MM.1S (cell line): ENCODE results near the gene CHPF2.

Experiments used
- DNase-seq: peaks from one replicate; pipeline ENCODE4 v3.0.0-alpha.2; 2015
- H2AFZ ChIP-seq: fragments of 300-600 bp; sonication (generic); 2 replicates; pipeline ENCODE4 v1.6.0; 2016; ENCODE audit warnings: antibody characterized with exemption, low read length
- H3F3A ChIP-seq: fragments of 300-600 bp; sonication (generic); 2 replicates; pipeline ENCODE4 v1.6.1; 2016; ENCODE audit warnings: mild to moderate bottlenecking, antibody characterized with exemption, low read length, moderate library complexity, mixed read lengths; ENCODE audit not compliant: insufficient read depth
- H3K27ac ChIP-seq: fragments of 300-600 bp; sonication (generic); 2 replicates; pipeline ENCODE4 v1.5.1; 2016; ENCODE audit warnings: mild to moderate bottlenecking, low read length
- H3K27me3 ChIP-seq: fragments of 300-600 bp; sonication (generic); replicated peaks from 2 replicates; pipeline ENCODE4 v1.6.0; 2016; ENCODE audit warnings: low read length; ENCODE audit not compliant: insufficient read depth
- H3K36me3 ChIP-seq: fragments of 300-600 bp; sonication (generic); replicated peaks from 2 replicates; pipeline ENCODE4 v1.6.1; 2016; ENCODE audit warnings: mild to moderate bottlenecking, low read length, mixed read lengths; ENCODE audit not compliant: insufficient read depth
- H3K4me1 ChIP-seq: fragments of 300-600 bp; sonication (generic); 2 replicates; pipeline ENCODE4 v1.6.1; 2016; ENCODE audit warnings: low read length, mixed read lengths
- H3K4me2 ChIP-seq: fragments of 300-600 bp; sonication (generic); 2 replicates; pipeline ENCODE4 v1.6.0; 2016; ENCODE audit warnings: low read depth, low read length
- H3K4me3 ChIP-seq: fragments of 300-600 bp; sonication (generic); 2 replicates; pipeline ENCODE4 v1.5.1; 2016; ENCODE audit warnings: low read length, mixed read lengths
- H3K79me2 ChIP-seq: fragments of 300-600 bp; sonication (generic); 2 replicates; pipeline ENCODE4 v1.6.1; 2016; ENCODE audit warnings: mixed run types, low read length, mixed read lengths
- H3K9ac ChIP-seq: fragments of 300-600 bp; sonication (generic); 2 replicates; pipeline ENCODE4 v1.6.1; 2016; ENCODE audit warnings: low read length, mixed read lengths
- H3K9me2 ChIP-seq: fragments of 300-600 bp; sonication (generic); replicated peaks from 2 replicates; pipeline ENCODE4 v1.6.1; 2016; ENCODE audit warnings: mild to moderate bottlenecking, low read length, mixed read lengths; ENCODE audit not compliant: insufficient read depth
- H3K9me3 ChIP-seq: fragments of 300-600 bp; sonication (generic); replicated peaks from 2 replicates; pipeline ENCODE4 v1.6.1; 2016; ENCODE audit warnings: mild to moderate bottlenecking, low read length, mixed read lengths; ENCODE audit not compliant: insufficient read depth
- H4K20me1 ChIP-seq: fragments of 300-600 bp; sonication (generic); 2 replicates; pipeline ENCODE4 v1.6.1; 2016; ENCODE audit warnings: mild to moderate bottlenecking, low read length, moderate library complexity, mixed read lengths; ENCODE audit not compliant: insufficient read depth
- EZH2 ChIP-seq: fragments of 300-600 bp; sonication (generic); optimal IDR thresholded peaks from 2 replicates; pipeline ENCODE3; 2017; ENCODE audit warnings: low read depth, mild to moderate bottlenecking, antibody characterized with exemption, low read length, mixed read lengths
- EZH2phosphoT487 ChIP-seq: fragments of 300-600 bp; sonication (generic); IDR thresholded peaks from 2 replicates; pipeline ENCODE4 v1.6.1; 2018; ENCODE audit warnings: antibody characterized with exemption, low read length
- TF ChIP-seq, protein P1 (sequence below): fragments of 300-600 bp; sonication (generic); IDR thresholded peaks from 2 replicates; pipeline ENCODE4 v1.5.1; 2016; ENCODE audit warnings: antibody characterized with exemption, low read length, mixed read lengths

Gene CHPF2

DNA sequence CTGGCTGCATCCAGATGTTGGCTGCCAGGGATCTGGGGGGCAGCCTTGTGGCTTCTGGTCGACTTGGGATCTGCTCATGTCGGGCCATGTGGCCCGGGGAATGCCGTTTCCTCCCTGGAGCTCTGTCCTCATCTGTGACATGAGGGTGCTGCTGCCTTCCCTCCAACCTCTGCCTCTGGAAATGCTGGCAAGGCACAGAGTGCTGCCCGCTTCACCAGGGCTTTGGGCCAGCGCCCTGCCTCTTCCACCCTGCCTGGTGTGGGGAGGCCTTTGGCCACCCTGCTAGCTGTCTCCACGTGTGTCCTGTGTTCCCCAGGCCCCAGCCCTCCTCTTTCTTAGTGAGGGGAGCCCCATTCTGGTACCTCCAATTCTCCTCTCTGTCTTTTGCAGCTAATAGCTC is 22.0 kb downstream of the CHPF2 start:
- peaks cover 4% of the 10 kb centered on the region; the same call in 1 of the 2 replicates for H3K4me1 ChIP-seq
- peaks cover 95% of the 10 kb centered on the region for H3K27me3 ChIP-seq
- H2AFZ ChIP-seq = no peak overlapping the region
- H3K36me3 ChIP-seq = no peaks in the 10 kb centered on the region
- no peak overlapping the region for H3K9ac ChIP-seq
- H3F3A ChIP-seq = no peaks in the 10 kb centered on the region
- H3K9me3 ChIP-seq = no peaks in the 10 kb centered on the region
- no peak overlapping the region for H3K27ac ChIP-seq
- TF ChIP-seq EZH2phosphoT487 (no peak), EZH2 (no peak)
- TF ChIP-seq, protein P1, sequence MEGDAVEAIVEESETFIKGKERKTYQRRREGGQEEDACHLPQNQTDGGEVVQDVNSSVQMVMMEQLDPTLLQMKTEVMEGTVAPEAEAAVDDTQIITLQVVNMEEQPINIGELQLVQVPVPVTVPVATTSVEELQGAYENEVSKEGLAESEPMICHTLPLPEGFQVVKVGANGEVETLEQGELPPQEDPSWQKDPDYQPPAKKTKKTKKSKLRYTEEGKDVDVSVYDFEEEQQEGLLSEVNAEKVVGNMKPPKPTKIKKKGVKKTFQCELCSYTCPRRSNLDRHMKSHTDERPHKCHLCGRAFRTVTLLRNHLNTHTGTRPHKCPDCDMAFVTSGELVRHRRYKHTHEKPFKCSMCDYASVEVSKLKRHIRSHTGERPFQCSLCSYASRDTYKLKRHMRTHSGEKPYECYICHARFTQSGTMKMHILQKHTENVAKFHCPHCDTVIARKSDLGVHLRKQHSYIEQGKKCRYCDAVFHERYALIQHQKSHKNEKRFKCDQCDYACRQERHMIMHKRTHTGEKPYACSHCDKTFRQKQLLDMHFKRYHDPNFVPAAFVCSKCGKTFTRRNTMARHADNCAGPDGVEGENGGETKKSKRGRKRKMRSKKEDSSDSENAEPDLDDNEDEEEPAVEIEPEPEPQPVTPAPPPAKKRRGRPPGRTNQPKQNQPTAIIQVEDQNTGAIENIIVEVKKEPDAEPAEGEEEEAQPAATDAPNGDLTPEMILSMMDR = no peak
- no peak for DNase-seq
- H4K20me1 ChIP-seq = no peaks in the 10 kb centered on the region
- H3K4me2 ChIP-seq = no peak overlapping the region
- H3K9me2 ChIP-seq = no peaks in the 10 kb centered on the region
- H3K79me2 ChIP-seq = no peaks in the 10 kb centered on the region
- H3K4me3 ChIP-seq = no peak overlapping the region

DNA sequence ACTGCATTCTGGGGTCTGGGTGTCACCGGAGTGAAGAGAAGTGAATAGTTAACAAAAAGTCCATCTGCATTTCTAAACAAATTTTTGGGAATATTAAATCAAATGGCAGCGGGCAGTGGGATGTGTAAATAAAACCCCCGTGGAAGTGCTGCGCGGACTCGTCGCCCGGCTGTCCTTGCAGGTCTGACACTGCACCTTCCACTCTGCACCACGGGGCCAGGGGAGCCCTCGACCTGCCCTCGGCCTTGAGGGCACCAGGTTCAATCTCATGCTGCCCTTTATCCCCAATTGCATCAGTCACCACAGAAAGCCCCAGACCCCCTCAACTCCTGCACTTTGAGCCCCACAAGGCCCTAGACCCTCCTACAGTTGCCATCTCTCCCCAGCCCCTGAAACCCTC is 22.6 kb downstream of the CHPF2 start:
- Histone ChIP-seq H3K4me1 (peaks cover 4% of the 10 kb centered on the region; the same call in 1 of the 2 replicates), H3K4me3 (no peak overlapping the region)
- TF ChIP-seq EZH2phosphoT487 = no peak
- TF ChIP-seq, protein P1 = no peak
- TF ChIP-seq EZH2 = no peak

DNA sequence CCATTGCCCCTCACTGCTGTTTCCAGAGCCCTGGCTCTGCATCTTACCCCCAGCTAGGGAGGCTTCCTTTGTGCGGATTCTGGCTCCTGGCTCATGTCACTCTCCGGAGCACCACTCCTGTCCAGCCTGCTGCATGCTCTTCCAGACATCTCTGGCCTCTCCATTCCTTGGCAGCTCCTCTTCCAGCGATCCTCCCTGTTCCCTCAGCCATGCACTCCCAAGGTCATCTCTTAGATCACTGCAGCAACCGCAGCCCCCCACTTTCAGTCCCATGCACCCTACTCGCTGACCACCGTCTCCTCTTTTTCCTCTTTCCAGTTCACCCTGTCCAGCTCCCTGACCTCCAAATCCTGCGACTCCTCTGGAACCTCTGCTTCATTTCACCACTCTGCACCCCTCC is 23.1 kb downstream of the CHPF2 start:
- no peak overlapping the region for H2AFZ ChIP-seq
- no peaks in the 10 kb centered on the region for H3K79me2 ChIP-seq
- H3F3A ChIP-seq = no peaks in the 10 kb centered on the region
- peaks cover 95% of the 10 kb centered on the region for H3K27me3 ChIP-seq
- H3K4me2 ChIP-seq = no peak overlapping the region
- peaks cover 4% of the 10 kb centered on the region; the same call in 1 of the 2 replicates for H3K4me1 ChIP-seq
- H3K9me3 ChIP-seq = no peaks in the 10 kb centered on the region
- H3K9ac ChIP-seq = no peak overlapping the region
- H3K9me2 ChIP-seq = no peaks in the 10 kb centered on the region
- H4K20me1 ChIP-seq = no peaks in the 10 kb centered on the region
- no peak overlapping the region for H3K4me3 ChIP-seq
- no peaks in the 10 kb centered on the region for H3K36me3 ChIP-seq
- H3K27ac ChIP-seq = no peak overlapping the region
- DNase-seq = no peak
- no peak for TF ChIP-seq EZH2

More for the DNA sequence above, 22.6 kb downstream of the CHPF2 start:
- H2AFZ ChIP-seq = no peak overlapping the region
- DNase-seq = no peak
- no peak overlapping the region for H3K27ac ChIP-seq
- no peaks in the 10 kb centered on the region for H3K9me3 ChIP-seq
- no peaks in the 10 kb centered on the region for H3K79me2 ChIP-seq
- H3K9ac ChIP-seq = no peak overlapping the region
- H3K9me2 ChIP-seq = no peaks in the 10 kb centered on the region
- no peaks in the 10 kb centered on the region for H3F3A ChIP-seq
- H3K27me3 ChIP-seq = peaks cover 95% of the 10 kb centered on the region
- no peaks in the 10 kb centered on the region for H4K20me1 ChIP-seq
- no peaks in the 10 kb centered on the region for H3K36me3 ChIP-seq
- no peak overlapping the region for H3K4me2 ChIP-seq

DNA sequence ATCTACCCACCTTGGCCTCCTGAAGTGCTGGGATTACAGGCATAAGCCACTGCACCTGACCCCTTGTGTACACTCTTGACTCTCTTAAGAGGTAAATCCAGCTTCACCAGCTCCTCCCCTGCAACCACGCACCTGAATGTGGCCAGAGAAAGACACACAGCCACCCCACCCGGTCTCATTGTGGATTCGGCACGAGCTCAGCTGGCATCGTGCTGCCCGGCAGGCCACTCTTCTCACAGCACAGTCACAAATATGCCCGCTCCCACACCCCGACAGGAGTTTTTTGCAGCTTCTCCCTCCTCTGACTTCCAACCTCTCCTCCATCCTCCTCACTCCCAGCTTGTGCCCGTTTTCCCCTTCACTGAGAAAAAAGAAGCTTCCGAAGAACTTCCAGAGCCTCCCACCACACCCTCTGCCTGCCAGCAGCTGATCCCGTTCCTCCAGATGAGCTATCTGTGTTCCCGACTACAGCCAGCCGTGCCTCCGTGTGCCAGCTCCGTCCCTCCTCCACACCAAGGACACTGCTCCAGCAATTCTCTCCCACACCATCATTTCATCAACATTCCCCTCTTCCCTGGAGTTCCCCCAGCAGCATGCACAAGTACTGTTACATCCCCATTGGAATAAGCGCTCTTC is 24.2 kb downstream of the CHPF2 start:
- no peaks in the 10 kb centered on the region for H4K20me1 ChIP-seq
- H3K9ac ChIP-seq = no peak overlapping the region
- no peak overlapping the region for H3K4me3 ChIP-seq
- H3F3A ChIP-seq = no peaks in the 10 kb centered on the region
- peaks cover 95% of the 10 kb centered on the region for H3K27me3 ChIP-seq
- H3K4me1 ChIP-seq = peaks cover 4% of the 10 kb centered on the region; the same call in 1 of the 2 replicates
- H3K4me2 ChIP-seq = no peak overlapping the region
- H3K27ac ChIP-seq = no peak overlapping the region
- no peak for DNase-seq
- no peak overlapping the region for H2AFZ ChIP-seq
- no peaks in the 10 kb centered on the region for H3K36me3 ChIP-seq
- H3K79me2 ChIP-seq = no peaks in the 10 kb centered on the region
- no peaks in the 10 kb centered on the region for H3K9me2 ChIP-seq
- TF ChIP-seq EZH2phosphoT487 = no peak
- TF ChIP-seq EZH2 = no peak
- TF ChIP-seq, protein P1 = no peak
- H3K9me3 ChIP-seq = no peaks in the 10 kb centered on the region
